Thyroid gland (tissue), 4 donors: ENCODE data around the gene ASPSCR1.

ENCODE experiments used
- CTCF ChIP-seq, 6 experiments: fragments of 200-600 bp in 3 of 6; fragments of 450-650 bp in 3 of 6; sonication (generic) in 3 of 6; IDR thresholded peaks; one replicate each; pipeline ENCODE4 v1.5.1; 2016 to 2019; ENCODE audit warnings: antibody characterized with exemption in 6 of 6, mild to moderate bottlenecking in 2 of 6, inconsistent platforms in 1 of 6, moderate library complexity in 1 of 6
- POLR2A ChIP-seq, 2 donors: fragments of 450-650 bp; IDR thresholded peaks; one replicate each; pipeline ENCODE4 v1.6.1; 2017; ENCODE audit warnings: antibody characterized with exemption in 2 of 2, mild to moderate bottlenecking in 2 of 2, moderate library complexity in 1 of 2

DNA sequence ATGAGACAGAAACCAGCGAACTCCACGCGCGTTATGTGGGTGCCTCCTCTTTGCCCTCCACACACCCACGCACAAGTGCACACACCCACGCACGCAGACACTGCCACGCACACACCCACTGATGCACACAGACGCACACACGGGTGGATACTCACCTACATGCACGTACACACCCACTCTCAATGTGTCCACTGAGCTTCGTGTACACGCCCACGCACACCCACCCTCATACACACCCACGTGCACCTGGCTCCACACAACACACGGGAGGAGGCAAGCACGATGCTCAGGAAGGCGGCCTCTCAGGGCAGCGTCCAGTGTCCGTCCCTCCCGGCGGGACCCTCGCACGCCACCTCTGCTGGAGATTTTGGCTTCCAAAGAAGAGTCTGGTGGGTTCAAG lies 70.0 kb downstream of the ASPSCR1 start:
- no peak for TF ChIP-seq CTCF (IDR thresholded peaks at IDR 0.05)
- TF ChIP-seq POLR2A (IDR thresholded peaks at IDR 0.05), result no peak
